Ovary (tissue), 9 donors: ENCODE measurements around the gene KIF1A. TPM values are rescaled to one million over a fixed set of nuclear protein-coding genes. Genes with fewer than 3 reads are reported as not detected.
A peak's percentile ranks its signal among the peaks of the same experiment; 100 is the strongest.
"Not testable (repeated sequence)": the region's sequence is repeated elsewhere in the genome, so short reads cannot be mapped to it uniquely, and the experiment has no call there.

Experiments
- DNase-seq, 5 donors: peaks; one replicate each; pipeline ENCODE4 v3.0.0-alpha.2; 2019 to 2020
- H3K27ac ChIP-seq, 2 donors: fragments of 200-600 bp; one replicate each; pipeline versions ENCODE4 v1.5.1 to v1.8.0; 2019 to 2022
- H3K27me3 ChIP-seq: fragments of 200-600 bp; one replicate; pipeline ENCODE4 v1.8.0; 2022
- H3K36me3 ChIP-seq: fragments of 200-600 bp; sonication (generic); one replicate; pipeline ENCODE4 v1.5.1; 2019
- H3K4me1 ChIP-seq: one replicate; pipeline ENCODE4 v1.8.1; 2013; ENCODE audit warnings: mild to moderate bottlenecking, moderate library complexity; ENCODE audit not compliant: insufficient read depth
- H3K4me3 ChIP-seq: fragments of 200-600 bp; sonication (generic); one replicate; pipeline ENCODE4 v1.5.1; 2017
- H3K9me3 ChIP-seq, 2 donors: fragments of 200-600 bp in 1 of 2; sonication (generic) in 1 of 2; one replicate each; pipeline versions ENCODE4 v1.5.1 to v1.8.1; 2013 to 2019; ENCODE audit warnings: mild to moderate bottlenecking in 1 of 2, moderate library complexity in 1 of 2
- EP300 ChIP-seq: sonication (generic); formaldehyde crosslinking; IDR thresholded peaks from one replicate; pipeline ENCODE4 v1.6.1; 2017; ENCODE audit warnings: antibody characterized with exemption
- POLR2A ChIP-seq: fragments of 450-650 bp; IDR thresholded peaks from one replicate; pipeline ENCODE4 v1.6.1; 2017; ENCODE audit warnings: antibody characterized with exemption, mild to moderate bottlenecking, moderate library complexity
- whole genome bisulfite sequencing, 3 donors: extraction: QIAGEN DNeasy Blood & Tissue Kit in 1 of 3; methylation state at CpG; one replicate each; pipeline versions ENCODE4 v1.1.5 to v1.1.7; 2013 to 2017; 5-methylcytosine and 5-hydroxymethylcytosine counted together
- intact Hi-C, 4 donors: fragments of 100-400 bp; cut with DNase I; formaldehyde crosslinking; loops; one replicate each; pipeline versions ENCODE4 v1.11.0 to v1.15.1; 2022 to 2023
- polyA plus RNA-seq, 2 donors: library from polyadenylated mRNA; stranded (reverse); fragments of 200-250 nt in 1 of 2; fragments of 350-450 nt in 1 of 2; fragmentation: Illumina TruSeq in 1 of 2; extraction: RNeasy Lipid Tissue Mini Kit (QIAGEN cat#74804) in 1 of 2; gene quantifications; one replicate each; pipeline ENCODE4 v1.2.3, GENCODE V29; 2013 to 2014
- total RNA-seq, 7 donors: library from RNA; depleted of rRNA in 2 of 7; stranded (reverse); fragments of >200 nt in 2 of 7; fragmentation: NEBNext Ultra II Directional in 3 of 7; extraction: Animal tissue kit (Norgen Biotek cat#: 25700) in 3 of 7; gene quantifications; one replicate each; pipeline versions ENCODE4 v1.1.0 to v1.2.4, GENCODE V29; 2016 to 2023
- TF ChIP-seq, protein P1 (sequence below), 3 donors: fragments of 450-650 bp in 2 of 3; fragments of 200-600 bp in 1 of 3; IDR thresholded peaks; one replicate each; pipeline versions ENCODE4 v1.5.1 to v1.8.0; 2016 to 2022; ENCODE audit warnings: antibody characterized with exemption in 3 of 3, mild to moderate bottlenecking in 1 of 3
- donor health status: DM: no; HTN: no; CAD: no; lungs with moderate emphysema.
- donor health status: DM: no; HTN: no; CAD: no.
- donor health status: Bipolar disorder and iron deficiency.
- donor health status: DM: yes; HTN: yes; CAD: no.
- donor health status: DM: no; HTN: no; CAD: no.
- donor health status: DM: yes; HTN: yes; CAD: no.

KIF1A gene
- total and polyA plus RNA-seq, 9 donors = 0.48 to 4.4 (median 1.2) TPM

DNA sequence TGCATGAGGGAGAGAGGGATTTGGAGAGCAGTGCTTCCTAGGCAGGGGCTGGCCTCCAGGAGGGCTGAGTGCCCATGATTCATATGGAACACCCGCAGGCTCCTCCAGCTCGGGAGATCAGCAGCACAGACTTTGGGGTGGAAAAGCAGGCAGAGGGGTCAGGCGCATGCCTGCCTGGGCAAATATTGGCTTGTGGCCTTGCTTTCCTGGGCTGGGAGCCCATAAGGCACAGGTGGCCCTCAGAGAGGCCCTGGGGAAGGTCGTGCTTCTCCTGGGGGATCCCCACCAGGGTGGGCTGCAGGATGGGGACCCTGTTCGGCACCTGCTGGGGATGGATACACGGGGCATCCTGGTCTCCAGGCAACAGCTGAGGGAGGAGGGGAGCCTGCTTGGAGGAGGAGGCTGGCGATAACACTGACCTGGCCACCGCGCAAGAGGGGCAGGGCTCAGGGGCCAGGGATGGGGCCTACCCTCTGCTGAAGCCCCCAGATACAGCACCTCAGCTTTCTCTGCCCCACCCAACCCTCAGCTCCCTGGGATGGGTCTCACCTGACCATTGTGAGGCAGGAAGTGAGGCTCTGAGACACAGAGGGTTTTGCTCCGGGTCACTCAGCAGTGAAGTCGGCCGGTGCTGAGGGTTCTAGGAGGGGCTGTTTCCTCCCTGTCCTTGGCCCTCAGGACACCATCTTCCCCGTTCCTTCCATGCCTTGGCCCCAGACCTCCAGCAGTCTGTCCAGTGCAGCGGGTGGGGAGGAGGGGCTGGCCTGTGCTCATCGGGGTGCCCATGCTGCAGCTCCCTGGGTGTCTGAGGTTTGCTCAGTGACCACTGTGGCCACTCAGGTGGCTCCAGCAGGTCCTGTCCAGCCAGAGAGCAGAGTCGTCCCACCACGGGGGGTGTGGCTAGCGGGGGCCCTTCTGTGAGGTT is 116.3 kb downstream of the KIF1A start:
- H3K36me3 ChIP-seq = no peaks in the 10 kb centered on the region
- no peak overlapping the region for H3K4me3 ChIP-seq
- H3K4me1 ChIP-seq = no peaks in the 10 kb centered on the region
- H3K27ac ChIP-seq = no peak overlapping the region
- TF ChIP-seq POLR2A (no peak), EP300 (no peak)
- TF ChIP-seq, protein P1, sequence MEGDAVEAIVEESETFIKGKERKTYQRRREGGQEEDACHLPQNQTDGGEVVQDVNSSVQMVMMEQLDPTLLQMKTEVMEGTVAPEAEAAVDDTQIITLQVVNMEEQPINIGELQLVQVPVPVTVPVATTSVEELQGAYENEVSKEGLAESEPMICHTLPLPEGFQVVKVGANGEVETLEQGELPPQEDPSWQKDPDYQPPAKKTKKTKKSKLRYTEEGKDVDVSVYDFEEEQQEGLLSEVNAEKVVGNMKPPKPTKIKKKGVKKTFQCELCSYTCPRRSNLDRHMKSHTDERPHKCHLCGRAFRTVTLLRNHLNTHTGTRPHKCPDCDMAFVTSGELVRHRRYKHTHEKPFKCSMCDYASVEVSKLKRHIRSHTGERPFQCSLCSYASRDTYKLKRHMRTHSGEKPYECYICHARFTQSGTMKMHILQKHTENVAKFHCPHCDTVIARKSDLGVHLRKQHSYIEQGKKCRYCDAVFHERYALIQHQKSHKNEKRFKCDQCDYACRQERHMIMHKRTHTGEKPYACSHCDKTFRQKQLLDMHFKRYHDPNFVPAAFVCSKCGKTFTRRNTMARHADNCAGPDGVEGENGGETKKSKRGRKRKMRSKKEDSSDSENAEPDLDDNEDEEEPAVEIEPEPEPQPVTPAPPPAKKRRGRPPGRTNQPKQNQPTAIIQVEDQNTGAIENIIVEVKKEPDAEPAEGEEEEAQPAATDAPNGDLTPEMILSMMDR (IDR thresholded peaks at IDR 0.05) = no peak
- intact Hi-C loops = no loop called here
- H3K27me3 ChIP-seq = no peaks in the 10 kb centered on the region
- 57 to 61% (median 58%) methylated on average over 18 of the region's 18 CpGs for WGBS, 3 donors
- no peaks in the 10 kb centered on the region for H3K9me3 ChIP-seq
- DNase-seq = peak in 1 of 5 donors; percentile 21

DNA sequence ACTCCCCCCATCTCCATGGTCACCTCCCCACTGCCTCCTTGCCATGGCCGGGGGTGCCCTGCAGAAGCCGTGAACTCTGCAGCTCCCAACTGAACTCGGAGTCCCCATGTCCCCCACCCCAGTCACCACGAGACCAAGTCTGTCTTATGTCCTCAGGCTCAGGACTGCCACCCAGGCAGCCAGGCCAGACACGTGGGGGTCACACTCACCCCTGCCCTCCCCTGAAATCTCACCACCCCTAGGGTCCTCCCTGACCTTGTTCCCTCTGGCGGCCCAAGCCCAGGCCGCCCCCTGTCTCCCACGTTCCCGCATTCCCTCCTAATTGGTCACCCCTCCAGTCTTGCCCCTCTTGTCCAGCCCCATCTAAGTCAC is 117.4 kb downstream of the KIF1A start:
- Histone ChIP-seq H3K9me3 (no peaks in the 10 kb centered on the region), H3K27ac (no peak overlapping the region), H3K27me3 (no peaks in the 10 kb centered on the region), H3K36me3 (no peaks in the 10 kb centered on the region), H3K4me3 (no peak overlapping the region), H3K4me1 (no peaks in the 10 kb centered on the region)
- intact Hi-C loops = no loop called here
- WGBS, 3 donors = 78 to 84% (median 83%) methylated on average over 9 of the region's 9 CpGs
- no peak for DNase-seq
- no peak for TF ChIP-seq POLR2A
- TF ChIP-seq, protein P1 (IDR thresholded peaks at IDR 0.05) = no peak
- no peak for TF ChIP-seq EP300

DNA sequence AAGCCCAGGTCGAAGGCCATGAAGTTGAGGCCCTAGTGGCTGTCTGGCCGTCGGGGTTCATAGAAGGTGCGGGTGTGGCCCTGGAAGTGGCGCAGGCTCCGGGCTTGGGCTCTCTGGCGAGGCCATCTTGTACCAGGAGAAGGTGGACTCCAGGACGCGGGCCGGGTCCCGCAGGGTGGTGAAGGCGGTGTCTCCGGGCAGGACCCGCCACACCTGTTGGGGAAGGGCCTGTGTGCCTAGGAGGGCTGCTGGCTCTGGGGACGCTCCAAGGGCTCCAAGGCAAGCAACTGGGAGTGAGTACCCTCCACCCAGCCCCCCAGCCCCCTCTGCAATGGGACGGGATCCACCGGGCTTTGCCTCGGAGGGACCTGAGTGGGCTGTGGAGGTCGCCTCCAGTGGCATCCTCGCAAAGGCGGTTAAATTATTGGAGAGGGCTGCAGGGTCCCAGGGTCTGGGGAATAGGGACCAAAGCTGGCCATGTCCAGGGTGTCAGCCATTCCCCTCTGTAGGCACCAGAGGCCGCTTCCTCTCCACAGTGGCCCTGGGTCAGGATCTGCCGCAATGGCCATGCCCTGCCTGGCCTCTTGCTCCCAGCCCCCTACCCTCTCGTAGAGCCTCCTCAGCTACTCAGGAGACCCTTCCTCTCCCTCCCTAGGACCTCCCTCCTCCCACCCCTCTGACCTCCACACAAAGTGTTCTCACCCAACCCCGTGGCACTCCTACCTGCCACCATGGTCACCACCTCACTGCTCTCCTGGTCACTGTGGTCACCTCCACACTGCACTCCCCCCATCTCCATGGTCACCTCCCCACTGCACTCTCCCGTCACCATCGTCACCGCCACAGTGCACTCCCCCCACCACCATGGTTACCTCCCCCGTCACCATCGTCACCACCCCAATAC is 118.0 kb downstream of the KIF1A start:
- Histone ChIP-seq H3K27me3 (no peaks in the 10 kb centered on the region), H3K27ac (no peak overlapping the region), H3K4me3 (no peak overlapping the region), H3K9me3 (no peaks in the 10 kb centered on the region), H3K36me3 (no peaks in the 10 kb centered on the region), H3K4me1 (no peaks in the 10 kb centered on the region)
- peak in 1 of 5 donors; percentile 27 for DNase-seq
- WGBS, 3 donors = 88 to 91% (median 89%) methylated on average over 29 to 30 of the region's 30 CpGs
- no peak for TF ChIP-seq POLR2A
- TF ChIP-seq EP300 = no peak
- intact Hi-C loops = no loop called here

DNA sequence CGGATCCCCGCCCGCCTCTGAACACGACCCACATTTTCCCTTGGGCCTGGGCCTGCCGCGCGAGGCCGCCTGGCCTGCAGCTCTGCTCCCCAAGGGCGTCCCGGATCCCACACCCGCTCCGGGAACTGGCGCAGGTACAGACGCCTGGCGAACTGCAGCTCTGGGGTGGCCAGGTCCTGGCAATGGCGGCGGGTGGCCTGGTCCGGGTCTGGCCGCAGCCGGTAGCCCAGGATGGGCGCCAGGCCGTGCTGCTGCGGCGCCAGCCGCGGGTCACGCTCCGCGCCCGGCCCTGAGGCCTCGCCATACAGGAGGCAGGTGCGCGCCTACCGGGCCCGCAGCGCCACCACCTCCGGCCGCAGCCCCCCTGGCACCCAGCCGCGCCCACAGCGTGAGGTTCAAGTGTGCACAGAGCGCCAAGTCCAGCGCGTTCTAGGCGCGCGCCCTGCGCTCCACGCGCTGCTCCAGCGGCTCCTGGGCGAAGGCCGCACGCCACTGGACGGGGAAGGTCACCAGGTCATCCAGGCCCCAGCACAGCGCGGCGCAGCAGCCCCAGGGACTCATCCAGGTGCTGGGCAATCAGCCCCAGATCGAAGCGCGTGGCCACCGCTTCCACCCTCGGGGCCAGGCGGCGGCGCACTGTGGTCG is 118.8 kb downstream of the KIF1A start:
- 85 to 94% (median 86%) methylated on average over 55 to 67 of the region's 67 CpGs for WGBS, 3 donors

DNA sequence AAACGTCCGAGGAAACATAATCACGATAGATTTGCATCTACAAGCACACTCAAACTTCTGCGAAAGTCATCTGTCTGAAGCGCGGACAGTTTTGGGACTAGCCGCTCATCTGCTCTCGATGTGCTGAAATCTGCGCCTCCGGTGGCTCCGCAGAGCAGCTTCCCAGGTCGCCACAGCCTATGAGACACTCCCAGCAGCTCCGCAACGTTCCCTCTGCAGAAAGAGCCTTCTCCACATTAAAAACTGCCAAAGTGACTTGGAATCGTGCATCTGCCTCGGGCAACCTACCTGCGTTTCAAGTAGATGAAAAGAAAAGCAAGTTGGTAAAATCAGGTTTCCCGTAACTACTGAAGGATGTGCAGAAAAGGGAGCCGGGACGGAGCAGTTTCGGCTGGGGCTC is 119.4 kb downstream of the KIF1A start:
- H3K4me1 ChIP-seq, H3K4me3 ChIP-seq, H3K36me3 ChIP-seq, intact Hi-C loops, H3K9me3 ChIP-seq, H3K27ac ChIP-seq, DNase-seq, H3K27me3 ChIP-seq: not testable (repeated sequence)
- 75 to 85% (median 81%) methylated on average over 18 to 21 of the region's 21 CpGs for WGBS, 3 donors

More for the DNA sequence above, 118.8 kb downstream of the KIF1A start:
- DNase-seq = peak in 2 of 5 donors; percentile 15 to 29
- Histone ChIP-seq H3K9me3 (no peaks in the 10 kb centered on the region), H3K27ac (no peak overlapping the region), H3K4me3 (no peak overlapping the region), H3K4me1 (no peaks in the 10 kb centered on the region), H3K36me3 (no peaks in the 10 kb centered on the region), H3K27me3 (no peaks in the 10 kb centered on the region)
- TF ChIP-seq EP300 (no peak), POLR2A (no peak)
- TF ChIP-seq, protein P1 (IDR thresholded peaks at IDR 0.05) = no peak
- intact Hi-C loops = no loop called here

DNA sequence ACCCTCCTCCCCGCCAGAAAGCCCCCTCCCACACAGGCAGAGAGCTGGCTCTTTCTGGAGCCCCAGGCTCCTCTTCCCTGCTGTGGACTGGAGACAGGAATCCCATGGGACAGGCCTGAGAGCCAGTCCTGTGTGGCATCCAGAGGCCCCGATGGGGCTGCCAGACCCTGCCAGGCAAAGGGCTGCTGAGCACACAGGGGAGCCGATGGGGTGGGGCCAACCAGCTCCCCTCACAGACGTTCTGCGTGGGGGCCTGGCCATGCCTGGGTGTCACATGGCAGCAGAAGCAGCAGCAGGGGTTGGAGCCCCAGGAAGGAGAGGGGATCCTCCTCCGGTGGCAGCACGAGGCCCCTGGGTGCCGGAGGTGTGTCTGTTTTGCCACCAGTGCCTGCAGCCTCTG is 120.2 kb downstream of the KIF1A start:
- intact Hi-C loops, H3K9me3 ChIP-seq, H3K36me3 ChIP-seq, H3K4me1 ChIP-seq, H3K27me3 ChIP-seq, H3K27ac ChIP-seq, H3K4me3 ChIP-seq: not testable (repeated sequence)
- peak in 1 of 5 donors; percentile 30 for DNase-seq
- 11 to 24% (median 15%) methylated on average over 4 to 8 of the region's 8 CpGs for WGBS, 3 donors

DNA sequence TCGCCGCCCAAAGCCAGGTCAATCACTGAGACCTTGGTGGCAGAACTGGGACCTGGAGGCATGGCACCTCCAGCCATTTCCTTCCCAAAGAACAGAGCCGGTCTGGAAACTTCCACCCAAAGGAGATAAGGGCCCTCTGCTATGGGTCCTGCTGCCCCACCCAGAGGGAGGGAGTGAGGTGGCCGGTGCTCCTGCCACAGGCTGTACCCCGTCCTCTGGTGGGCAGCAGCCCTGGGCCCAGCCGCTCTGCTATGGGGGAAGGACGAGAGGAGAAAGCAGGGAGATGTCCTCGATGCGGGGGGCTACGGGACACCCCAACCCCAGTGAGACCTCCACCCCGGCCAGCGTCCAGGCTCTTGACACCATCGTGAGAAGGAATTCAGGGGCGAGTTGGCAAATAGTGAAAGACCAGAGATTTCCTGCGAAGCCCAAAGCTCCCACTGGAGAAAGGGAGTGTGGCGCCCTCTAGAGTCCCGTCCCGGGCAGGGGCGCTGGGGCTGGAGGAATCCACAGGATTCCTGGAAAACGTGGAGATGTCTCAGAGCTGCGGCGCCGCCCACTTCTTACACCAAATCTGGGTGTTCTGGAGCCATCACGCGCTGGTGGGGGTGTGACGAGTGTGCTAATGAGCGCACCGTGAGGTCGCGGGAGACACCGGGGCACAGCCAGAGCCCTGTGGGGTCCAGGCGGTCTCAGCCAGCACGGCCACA is 121.0 kb downstream of the KIF1A start:
- 53 to 61% (median 56%) methylated on average over 5 to 7 of the region's 33 CpGs for WGBS, 3 donors
- H3K27ac ChIP-seq, H3K36me3 ChIP-seq, H3K4me1 ChIP-seq, H3K4me3 ChIP-seq, H3K27me3 ChIP-seq, intact Hi-C loops, H3K9me3 ChIP-seq: not testable (repeated sequence)
- DNase-seq = peak in 1 of 5 donors; percentile 31
